Measurements from ENCODE around the gene GAL3ST3. TPM values are rescaled to one million over a fixed set of nuclear protein-coding genes. Genes with fewer than 3 reads are reported as not detected.
A peak's percentile ranks its signal among the peaks of the same experiment; 100 is the strongest.

The GAL3ST3 gene
- total and polyA plus RNA-seq, 2 donors (not counting 1 experiment from before 2014, with no cell fraction given), result not detected

GRCh38 chr11:66022401-66023185 lies 26.4 kb downstream of the GAL3ST3 start:
- Mint-ChIP-seq H3K9me3 (ENCODE audit: insufficient read depth) (no peaks in the 10 kb centered on the region), H3K27me3 (peaks cover 7% of the 10 kb centered on the region), H3K4me1 (peaks cover 5% of the 10 kb centered on the region), H3K27ac (no peak overlapping the region), H3K4me3 (no peak overlapping the region)
- H3K79me2 ChIP-seq (ENCODE audit: control insufficient read depth, insufficient read depth, low read length), result no peaks in the 10 kb centered on the region
- CTCF ChIA-PET, result interaction anchor here (0.6 to 2.0 kb wide), 24 partner anchors 11 to 329 kb away, joined by 3 to 13 read pairs (median 4); partner anchors contain the start of genes AP5B1, BANF1, CCDC85B and CST6
- 22% methylated on average over 44 of the region's 46 CpGs for WGBS (ENCODE audit: insufficient coverage)
- peak overlapping the region; percentile 70 for H3K4me2 ChIP-seq (replicated peaks; ENCODE audit: low read depth, low read length, poor library complexity, severe bottlenecking)
- no peak overlapping the region for H3K9ac ChIP-seq (ENCODE audit: low read length)
- ATAC-seq (ENCODE audit: low read depth), result peak; percentile 99
- no peaks in the 10 kb centered on the region for H4K20me1 ChIP-seq (ENCODE audit: control insufficient read depth, insufficient read depth, low read length, poor library complexity, severe bottlenecking)
- H3K27me3 ChIP-seq (replicated peaks in 1 of 4; ENCODE audit: control extremely low read depth in 1 of 4, control insufficient read depth in 3 of 4, insufficient read depth in 4 of 4, low read length in 3 of 4), result peaks cover 0 to 9% (median 4%) of the 10 kb centered on the region in 4 experiments
- H2AFZ ChIP-seq (ENCODE audit: insufficient read depth, low read depth, low read length, poor library complexity, severe bottlenecking), result peak overlapping the region; percentile 75
- H3K9me3 ChIP-seq (ENCODE audit: control extremely low read depth in 1 of 3, control insufficient read depth in 2 of 3, insufficient read depth in 1 of 3, low read length in 2 of 3), result no peaks in the 10 kb centered on the region
- peak; percentile 85 for DNase-seq
- no peaks in the 10 kb centered on the region for H3K36me3 ChIP-seq (replicated peaks in 1 of 2; ENCODE audit: control extremely low read depth in 1 of 2, control insufficient read depth in 1 of 2, extremely low read depth in 1 of 2, insufficient read depth in 2 of 2, low read length in 1 of 2)
- TF ChIP-seq EZH2 (IDR thresholded peaks at IDR 0.05; ENCODE audit: borderline replicate concordance, insufficient read depth, low read depth, low read length, poor library complexity, severe bottlenecking), result no peak
- peak; percentile 93 for TF ChIP-seq CTCF (IDR thresholded peaks at IDR 0.05)
- POLR2A ChIA-PET, result interaction anchor here (0.5 kb wide), 1 partner anchor 136 kb away, joined by 3 read pairs; no protein-coding TSS in a partner anchor
- H3K4me3 ChIP-seq (ENCODE audit: control extremely low read depth in 1 of 5, extremely low read depth in 1 of 5, insufficient read depth in 1 of 5, low read depth in 2 of 5, low read length in 4 of 5), result no peak overlapping the region
- intact Hi-C loops (cut with micrococcal nuclease), result loop anchor here (1.0 kb wide), 2 partner anchors 30 to 33 kb away; partner anchors contain the start of gene SF3B2
- H3K27ac ChIP-seq (ENCODE audit: low read length in 2 of 2), result no peak overlapping the region
- peaks cover 7% of the 10 kb centered on the region in 2 donors for H3K4me1 ChIP-seq (ENCODE audit: control insufficient read depth in 2 of 2, insufficient read depth in 2 of 2, low read length in 2 of 2)
